Activated CD8-positive, alpha-beta memory T cell treated with anti-CD3 and anti-CD28 coated beads, Interleukin-2, amount 50 U/mL, for 1 hour (primary cell): ENCODE data around the gene CAB39L.
"Not testable (repeated sequence)": the region's sequence is repeated elsewhere in the genome, so short reads cannot be mapped to it uniquely, and the experiment has no call there.

Experiments used
- DNase-seq: peaks from one replicate; pipeline ENCODE4 v3.0.0-alpha.2; 2020; ENCODE audit errors: extremely low read depth

The CAB39L gene

DNA sequence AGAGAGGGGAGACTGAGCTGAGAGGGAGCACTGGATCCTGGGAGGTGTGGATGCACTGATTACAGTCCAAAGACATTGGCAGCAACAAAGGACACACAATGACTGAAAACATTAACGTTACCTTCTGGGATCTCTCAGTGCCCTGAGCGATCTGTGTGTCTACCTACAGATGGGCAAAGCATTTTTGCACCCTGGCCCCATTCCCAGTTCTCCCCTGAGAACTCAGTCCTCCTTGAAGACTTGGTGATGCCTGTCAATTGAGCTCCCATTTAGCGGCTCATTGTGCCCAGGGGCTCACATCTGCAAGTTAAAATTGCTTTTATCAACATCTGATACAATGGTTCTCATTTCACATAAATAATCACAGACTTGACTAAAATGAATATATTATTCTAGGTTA, 133.6 kb downstream of the CAB39L start:
- no peak for DNase-seq

DNA sequence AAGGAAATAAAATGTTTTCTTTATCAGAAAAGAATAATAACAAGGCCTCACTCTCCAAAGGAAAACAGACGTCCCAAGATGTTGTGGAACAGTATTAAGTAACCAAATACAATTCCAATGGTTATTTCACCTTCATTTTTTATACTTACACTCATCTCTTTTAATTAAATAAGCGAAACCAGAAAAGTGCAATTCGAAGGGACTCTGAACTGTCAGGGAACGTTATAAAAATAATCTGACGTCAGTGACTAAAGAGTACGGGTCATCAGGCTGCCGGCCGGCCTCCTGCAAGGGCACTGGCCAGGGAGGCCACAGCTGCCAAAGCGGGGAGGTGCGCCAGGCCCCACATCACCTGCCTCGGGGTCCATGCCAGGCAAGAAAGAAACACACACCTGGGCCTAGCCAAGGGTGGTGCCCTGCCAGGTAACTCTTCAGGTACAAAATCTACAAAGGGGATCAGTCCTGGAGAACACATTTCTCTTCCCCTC, 134.9 kb downstream of the CAB39L start:
- DNase-seq = no peak

DNA sequence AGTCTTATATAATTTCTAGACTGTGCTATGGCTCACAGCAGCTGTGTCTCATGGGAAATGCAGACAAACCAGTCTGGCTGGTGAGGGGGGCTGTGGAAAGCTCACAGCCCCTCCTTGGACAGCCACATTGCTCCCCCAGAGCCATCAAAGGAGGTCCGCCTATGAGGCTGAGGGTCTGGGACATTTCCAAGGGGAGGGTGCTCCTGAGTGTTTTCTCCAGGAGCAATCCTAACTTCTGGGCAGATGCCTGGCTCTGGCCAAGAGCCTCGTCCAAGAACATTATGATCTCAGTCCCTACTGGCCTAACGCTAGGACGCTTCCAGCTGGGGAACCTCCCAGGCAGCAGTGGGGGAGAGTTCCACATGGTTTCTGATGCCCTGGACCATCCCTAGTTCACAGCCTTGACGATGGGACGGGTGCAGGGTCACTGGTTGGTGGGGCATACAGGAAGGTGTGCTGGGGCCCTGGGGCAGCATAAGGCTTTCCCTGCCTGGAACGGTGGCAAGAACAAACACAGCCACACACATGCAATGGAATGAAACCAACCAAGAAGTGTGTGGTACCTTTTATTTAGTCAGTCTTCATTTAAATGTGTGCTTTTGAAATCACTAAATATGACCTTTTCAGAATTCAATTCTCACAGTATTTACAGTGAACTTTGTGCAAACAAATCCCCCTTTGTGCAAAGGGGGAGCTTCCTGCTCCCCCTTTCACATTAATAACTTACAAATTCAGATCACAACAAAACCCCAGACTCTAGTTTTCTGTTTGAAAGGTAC, 135.6 kb downstream of the CAB39L start:
- DNase-seq = no peak

DNA sequence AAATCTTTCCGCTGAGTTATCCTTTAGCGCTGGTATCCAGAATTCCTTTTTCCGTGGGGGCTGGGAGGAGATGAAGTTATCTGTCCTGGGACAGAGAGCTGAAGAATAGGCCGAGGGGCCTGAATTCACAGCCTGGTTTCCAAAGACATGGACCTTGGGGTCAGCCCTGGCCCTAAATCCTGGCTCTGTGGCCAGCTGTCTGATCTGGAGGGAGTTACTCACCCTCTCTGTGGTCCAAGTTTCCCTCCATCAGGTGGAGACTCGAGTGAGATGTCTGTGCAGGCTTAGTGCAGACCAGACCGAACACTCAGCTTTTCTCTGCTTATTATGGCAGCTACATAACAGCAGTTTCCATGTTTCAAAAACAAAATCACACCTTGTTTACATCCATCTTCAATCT, 136.5 kb downstream of the CAB39L start:
- no peak for DNase-seq

DNA sequence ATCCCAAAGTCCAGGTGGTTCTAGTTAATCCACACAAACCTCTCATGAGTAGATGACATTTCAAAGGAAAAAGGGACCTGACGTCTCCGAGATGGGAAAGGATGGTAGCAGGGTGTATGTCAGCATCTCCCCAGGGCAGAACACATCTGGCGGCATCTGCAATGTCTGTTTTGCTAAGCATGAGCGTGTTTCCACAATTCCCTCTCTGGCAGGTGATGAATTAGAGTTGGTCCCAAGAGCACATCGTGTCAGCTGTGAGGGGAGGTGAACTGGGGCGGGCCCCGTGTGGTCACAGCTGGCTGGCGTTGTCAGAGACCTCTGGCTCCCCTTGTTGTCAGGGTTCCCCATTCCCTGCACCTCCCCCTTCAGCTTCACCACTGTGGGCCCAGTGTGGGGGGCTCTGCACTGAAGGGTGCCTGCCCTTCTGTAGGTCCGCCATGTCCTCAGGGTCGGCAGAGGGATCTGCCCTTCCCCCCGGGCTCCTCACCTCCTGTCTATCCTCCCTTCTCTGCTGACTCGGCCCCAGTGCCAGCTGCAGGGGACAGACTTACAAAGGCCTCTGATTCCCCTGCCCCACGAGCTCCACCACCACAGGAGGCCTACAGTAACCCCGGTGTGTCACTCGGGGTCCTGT, 138.0 kb downstream of the CAB39L start:
- no peak for DNase-seq

DNA sequence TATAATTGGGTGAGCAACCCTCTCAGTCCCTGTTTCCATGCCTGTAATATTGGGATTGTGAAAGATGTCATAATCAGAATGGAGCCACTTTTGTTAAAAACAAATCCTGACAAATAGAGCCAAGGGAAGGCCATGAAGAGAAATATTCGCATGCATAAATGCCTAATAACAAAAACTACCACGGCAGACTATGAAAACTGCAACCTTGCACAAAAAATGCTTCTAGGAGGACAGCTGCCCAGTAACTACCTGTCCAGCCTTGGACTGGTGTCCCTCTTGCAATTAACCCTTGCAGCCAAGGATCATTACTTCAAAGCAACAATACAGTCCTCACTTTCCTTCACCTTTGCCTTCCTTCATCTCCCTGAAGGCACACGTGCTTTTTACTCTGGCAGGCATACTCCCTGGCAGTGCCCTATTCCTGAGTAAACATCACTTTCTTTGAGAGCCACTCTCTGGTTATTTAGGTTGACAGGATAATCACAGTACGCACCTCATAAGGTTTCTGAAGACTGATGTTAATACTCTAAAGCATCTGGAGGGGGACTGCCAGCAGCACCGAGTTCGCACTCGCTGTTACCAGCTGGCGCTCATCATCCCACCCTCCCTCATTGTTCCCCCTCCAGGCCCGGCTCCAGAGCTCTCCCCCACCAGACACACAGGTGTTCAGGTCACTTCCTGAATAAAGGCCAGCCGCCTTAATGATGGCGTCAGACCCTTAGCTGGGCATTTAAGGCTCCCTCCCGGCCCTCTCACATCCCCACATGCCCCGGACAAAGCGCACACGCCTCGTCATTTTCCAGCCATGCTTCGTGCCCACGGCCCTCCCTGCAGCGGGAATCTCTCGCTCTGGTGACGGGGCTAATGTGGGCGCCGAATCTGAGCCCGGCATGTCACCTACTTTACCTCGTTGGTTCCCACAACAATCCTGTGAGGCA, 138.8 kb downstream of the CAB39L start:
- DNase-seq = no peak

DNA sequence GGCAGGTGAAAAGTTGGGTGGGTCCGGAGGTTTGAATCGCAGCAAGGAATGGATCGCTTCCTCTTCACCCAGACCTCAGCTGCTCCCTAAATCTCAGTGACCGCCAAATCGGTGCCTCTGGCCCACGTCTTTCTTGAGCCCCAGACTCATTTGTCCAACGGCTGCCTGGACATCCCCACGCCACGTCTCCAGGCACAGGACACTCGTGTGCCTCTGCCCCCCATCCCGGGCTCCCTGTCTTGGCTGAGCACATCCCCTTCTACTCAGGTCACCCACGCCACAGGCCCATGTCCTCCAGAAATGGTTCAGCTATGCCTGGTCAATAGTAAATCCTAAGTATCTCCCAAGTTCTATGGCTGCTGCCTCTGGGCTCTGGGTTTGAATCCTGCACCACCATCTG, 139.5 kb downstream of the CAB39L start:
- DNase-seq = no peak

DNA sequence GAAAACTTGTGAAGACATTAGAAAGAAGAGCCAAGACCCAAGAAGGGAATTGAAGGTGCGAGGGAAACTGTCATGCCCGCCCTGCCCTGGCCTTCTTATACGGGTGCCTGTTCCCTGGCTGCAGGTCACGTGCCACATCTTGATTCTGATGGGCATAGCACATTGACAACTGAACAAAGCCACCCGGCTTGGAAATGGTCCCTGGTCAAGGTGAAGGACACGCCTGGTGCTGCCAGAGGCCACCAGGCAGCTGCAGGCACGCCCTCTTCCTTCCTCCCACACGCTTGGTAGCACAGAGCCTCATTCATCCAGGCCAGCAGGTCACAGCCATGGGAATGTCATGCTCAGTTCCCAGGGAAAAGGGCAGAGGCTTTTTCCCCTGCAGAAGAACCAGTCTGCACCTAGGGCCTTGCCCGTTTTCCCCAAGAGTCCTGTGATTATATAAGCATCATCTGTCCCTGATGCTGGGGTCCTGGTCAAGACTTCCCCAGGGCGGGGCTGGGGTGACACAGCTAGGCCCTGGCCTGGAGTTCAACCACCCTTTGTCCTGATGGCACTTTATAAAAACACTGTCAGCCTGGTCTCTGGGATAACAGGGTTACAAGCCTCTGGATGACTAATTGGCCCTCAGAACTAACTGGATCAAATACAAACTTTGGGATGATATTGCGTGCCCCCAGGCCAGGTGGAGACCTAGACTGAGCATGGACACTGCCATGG, 140.2 kb downstream of the CAB39L start:
- no peak for DNase-seq

DNA sequence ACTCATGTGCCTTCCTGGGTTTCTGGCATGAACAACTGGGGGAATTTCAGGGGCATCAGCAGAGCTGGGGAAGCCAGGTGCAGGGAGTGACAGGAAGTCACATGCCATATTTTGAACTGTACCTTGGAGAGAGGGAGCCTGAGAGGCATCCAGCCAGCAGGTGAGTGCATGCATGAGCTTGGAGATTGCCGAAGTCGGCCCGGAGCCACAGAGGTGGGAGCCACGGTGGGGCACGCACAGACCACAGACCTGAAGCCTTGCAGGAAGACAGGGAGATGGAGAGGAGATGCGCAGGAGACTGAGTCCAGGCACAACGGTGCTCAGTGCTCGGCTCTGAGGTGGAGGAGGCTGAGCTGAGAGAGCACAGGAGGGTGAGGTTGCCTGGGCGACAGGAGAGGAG, 141.0 kb downstream of the CAB39L start:
- DNase-seq = no peak

DNA sequence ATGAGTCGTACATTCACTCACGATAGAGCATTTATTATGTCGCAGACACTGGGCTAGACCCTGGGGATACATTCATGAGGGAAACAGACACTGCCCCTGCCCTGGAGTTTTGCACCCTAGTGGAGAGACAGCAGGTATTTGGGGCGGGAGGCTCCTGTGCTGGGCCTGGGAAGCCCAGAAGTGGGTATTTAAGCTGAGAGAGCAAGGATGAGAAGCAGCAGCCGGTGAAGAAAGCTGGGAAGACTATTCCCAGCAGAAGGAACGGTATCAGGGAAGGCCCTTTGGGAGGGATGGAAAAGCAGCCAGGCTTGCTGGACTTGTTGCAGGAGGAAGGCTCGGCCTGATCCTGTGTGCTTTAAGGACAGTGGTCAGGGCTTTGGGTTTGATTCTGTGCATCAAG, 141.6 kb downstream of the CAB39L start:
- no peak for DNase-seq

DNA sequence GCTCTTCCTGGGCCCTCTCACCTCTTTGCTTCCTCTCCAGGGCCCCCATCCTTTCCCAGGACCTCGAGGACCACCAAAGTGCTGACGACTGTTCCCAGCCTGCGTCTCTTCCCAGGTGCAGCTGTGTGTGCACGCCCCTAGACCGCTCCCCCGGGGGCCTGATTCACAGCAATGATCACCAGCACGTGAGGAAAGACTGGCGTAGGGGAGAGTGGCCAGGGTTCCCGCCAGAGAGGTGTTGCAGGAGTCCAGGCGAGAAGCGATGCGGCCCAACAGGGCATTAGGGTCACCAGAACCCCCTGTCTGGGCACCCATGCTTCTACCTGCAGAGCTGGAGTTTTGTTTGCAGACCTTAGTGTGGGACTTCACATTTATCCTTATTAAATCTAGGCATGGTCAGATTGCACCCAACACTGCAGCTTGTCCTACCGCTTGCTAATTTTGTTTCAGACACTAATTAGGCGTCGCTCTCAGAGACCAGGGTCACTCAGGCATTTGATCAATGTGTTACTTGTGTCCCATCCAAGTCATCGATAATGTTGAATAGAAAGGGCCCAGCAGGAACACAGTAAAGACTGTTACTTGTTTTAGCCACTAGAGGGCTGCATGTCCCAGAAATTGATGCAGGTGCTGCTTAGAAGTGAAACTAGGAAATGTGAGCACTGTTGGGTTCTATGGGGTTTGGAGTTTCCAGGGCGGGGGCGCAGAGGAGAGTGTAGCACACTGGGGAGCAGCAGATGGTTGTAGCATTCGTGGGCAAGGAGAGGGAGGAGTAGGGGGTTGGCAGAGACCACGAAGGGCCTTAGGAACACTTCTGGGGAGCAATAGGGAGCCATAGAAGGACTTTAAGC, 142.9 kb downstream of the CAB39L start:
- DNase-seq = peak; percentile 38

DNA sequence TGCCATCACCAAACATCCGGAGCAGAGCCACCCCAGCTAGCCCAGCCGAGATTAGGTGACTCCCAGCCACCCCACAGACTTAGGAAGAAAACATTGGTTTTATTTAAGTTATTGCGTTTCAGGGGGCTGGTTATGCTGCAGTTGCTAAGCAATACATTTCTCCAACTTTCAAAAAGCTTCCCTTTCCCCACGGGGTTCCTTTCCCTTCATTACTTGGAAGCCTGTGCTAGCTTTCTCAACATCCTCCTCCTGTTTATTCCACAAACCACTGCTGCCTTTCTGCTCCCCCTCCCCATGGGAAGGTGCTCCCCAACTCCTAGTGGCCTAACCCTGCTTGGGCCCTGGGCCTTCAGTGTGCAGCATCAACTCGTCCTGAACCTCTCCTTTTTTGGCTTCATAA, 143.6 kb downstream of the CAB39L start:
- no peak for DNase-seq

DNA sequence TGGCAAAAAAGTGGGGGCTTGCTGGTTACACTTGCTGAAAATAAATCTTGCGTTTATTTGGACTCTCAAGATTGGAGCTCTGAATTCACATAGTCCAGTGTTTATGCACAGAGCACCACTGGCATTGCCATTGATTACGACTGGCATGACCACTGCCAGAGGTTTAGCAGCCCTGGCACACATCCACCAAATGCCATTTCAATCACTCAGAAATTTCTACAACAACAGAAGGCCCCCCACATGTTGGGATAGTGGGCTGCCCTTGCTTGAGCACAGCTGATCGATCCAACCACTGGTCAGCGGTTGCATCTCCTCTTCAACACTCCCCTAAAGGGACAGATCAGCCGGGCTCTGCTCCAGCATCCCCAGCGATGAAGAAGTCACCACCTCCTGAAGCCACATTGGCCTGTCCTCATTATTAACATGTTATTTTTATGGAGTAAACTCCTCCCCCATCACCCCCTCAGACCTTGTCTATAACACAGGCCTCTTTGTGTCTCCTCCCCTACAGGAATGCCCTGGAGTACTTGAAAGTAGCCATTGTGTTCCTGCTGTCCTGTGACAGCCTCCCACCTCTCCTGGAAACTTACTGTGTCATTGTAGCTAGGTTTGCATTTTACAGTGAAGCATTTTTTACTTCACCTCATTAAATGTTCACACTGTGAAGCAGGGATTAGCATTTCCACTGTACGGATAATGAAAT, 144.8 kb downstream of the CAB39L start:
- no peak for DNase-seq

DNA sequence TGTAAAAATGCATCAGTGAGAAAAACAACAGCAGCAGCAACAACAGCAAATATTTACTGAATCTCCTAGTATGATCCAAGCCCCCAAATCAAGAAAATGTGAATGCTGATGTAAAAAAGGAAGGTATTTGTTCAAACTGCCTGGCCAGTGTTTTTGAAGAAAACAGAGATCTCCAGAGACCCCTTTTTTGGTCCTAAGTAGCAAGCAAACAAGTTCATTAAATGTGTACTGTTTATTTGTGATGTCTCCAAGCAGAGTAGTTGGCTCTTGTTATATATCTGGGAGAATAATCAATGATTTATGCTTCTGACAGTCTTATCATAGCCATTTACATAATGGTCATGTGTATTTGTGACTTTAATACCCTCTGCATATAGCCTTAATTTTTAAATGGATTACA, 145.4 kb downstream of the CAB39L start:
- no peak for DNase-seq

DNA sequence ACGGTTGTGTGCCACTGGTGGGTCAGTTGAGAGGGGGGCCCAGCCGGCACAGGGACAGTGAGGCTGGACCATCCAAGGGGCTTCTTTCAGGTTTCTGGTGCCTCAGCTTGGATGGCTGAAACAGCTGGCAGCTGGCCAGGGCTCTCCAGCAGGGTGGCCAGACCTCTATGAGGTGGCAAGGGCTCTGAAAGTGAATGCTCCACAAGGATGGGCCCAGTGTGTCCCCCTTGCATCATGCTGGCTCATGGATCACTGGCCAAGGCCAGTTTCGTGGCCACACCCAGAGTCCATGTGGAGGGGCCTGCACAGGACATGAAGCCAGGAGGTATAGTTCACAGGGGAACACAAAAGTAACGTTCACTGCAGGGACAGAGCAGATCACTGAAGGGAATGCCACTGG, 146.5 kb downstream of the CAB39L start:
- DNase-seq = no peak

DNA sequence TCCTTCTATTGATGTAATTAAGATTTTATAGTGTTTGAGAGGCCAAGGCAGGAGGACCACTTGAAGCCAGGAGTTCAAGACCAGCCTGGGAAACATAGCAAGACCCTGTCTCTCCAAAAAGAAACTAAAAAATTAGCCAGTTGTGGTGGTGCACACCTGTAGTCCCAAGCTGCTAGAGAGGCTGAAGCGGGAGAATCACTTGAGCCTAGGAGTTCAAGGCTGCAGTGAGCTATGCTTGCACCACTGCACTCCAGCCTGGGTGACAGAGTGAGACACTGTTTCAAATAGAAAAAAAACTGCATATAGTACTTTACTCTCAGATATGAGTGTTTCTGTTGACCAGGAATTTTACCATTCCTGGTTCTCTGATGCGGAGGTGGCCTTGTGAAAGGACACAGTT, 147.2 kb downstream of the CAB39L start:
- DNase-seq = no peak

DNA sequence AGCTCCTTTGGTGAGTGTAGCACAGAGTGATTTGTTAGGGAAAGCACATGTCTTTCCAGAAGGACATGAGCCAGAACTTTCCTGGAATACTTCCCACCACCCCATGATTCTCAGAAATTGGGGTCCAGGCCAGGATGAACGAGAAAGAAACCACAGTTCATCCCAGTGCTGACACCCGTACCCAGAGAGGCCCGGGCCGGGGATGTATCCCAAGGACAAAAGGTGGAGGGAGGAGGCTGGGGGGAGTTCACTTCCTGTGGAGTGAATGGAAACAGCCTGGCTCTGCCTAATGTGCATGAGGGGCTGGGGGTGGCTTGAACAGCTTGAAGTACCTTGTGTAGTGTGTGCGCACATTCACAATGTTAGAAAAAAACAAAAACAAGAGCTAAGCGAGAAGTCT, 148.6 kb downstream of the CAB39L start:
- DNase-seq = no peak

DNA sequence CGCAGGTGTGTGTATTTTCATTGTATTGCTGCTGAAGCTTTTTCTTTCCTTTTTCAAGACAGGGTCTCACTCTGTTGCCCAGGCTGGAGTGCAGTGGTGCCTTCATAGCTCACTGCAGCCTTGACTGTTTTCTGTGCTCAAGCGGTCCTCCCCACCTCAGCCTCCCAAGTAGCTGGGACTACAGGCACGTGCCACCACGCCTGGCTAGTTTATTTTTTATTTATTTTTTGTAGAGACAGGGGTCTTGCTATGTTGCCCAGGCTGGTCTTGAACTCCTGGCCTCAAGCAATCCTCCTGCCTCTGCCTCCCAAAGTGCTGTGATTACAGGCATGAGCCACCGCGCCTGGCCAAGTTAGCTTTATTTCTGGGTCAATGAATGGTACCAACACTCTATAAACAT, 149.1 kb downstream of the CAB39L start:
- not testable (repeated sequence) for DNase-seq

DNA sequence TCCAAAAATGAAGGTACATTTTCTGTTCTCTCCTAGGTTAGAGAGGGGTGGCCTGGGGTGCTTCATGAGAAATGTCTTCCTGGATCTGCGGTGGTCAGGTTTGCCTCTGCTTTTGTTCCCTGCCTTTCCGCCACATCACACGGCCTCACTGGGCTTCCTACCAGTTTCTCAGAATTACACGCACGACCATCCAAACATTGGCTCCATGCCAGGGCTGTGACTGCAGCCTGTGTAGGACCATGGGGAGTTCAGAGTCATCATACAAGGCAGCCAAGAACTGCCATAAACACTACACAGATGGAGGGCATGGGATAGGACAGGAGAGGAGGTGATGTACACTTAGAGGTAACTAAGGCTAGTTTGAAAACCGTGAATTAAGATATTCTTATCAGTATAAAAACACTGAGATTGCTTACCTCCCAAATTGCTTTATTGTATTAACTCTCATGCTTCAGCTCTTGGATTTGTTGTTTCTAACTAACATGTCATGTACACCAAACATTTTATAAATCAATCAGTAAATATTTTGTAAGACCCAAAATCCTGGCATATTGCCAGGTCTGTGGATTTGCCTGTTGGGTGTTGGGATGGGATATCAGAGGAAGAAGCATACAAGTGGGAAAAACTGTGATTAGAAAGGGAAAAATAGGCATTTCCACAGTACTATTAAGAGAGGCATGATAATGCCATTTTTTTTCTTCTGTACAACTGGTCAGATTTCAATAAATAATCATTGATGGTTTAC, 150.9 kb downstream of the CAB39L start:
- DNase-seq = no peak
